K562 (cell line): ENCODE results near the gene MRPL16. TPM values are rescaled to one million over a fixed set of nuclear protein-coding genes. Genes with fewer than 3 reads are reported as not detected.

ENCODE experiments used
- ATAC-seq: fragments of 200-7000 bp; cut with Tn5 transposase; 3 replicates; pipeline ENCODE4 v1.9.1; 2020; ENCODE audit warnings: moderate library complexity
- BruUV-seq: library from RNA; stranded (reverse); fragments of 400-500 nt; replicated peaks from 2 replicates; lab custom pipeline; 2021; lab: Mats Ljungman, UMichigan
- CTCF ChIA-PET: fragments of 300-600 bp; formaldehyde crosslinking; extraction: SDS; loops from one replicate; lab custom pipeline; 2021; ENCODE audit warnings: low intra/inter-chr PET ratio; lab: Yijun Ruan, JAX
- POLR2A ChIA-PET: fragments of 300-600, 350-650 bp; sonication (Branson Sonifier 250); formaldehyde crosslinking; extraction: SDS; loops from one replicate; lab custom pipeline; 2021; ENCODE audit warnings: antibody characterized with exemption, inconsistent platforms; lab: Yijun Ruan, JAX
- DNase-seq, 4 experiments: peaks; one replicate each; pipeline versions ENCODE4 v3.0.0 to v3.0.0-alpha.2; 2011 to 2018; ENCODE audit warnings: low spot score in 3 of 4, mixed read lengths in 3 of 4; ENCODE audit errors: extremely low read depth in 1 of 4
- FAIRE-seq: peaks from 2 replicates; lab custom pipeline; 2011; peaks lifted over from hg19 to GRCh38; lab: Jason Lieb, UNC
- H2AFZ ChIP-seq: 2 replicates; pipeline ENCODE4 v1.6.0; 2011; ENCODE audit warnings: low read depth, low read length, control low read depth, inconsistent platforms
- H3K27ac ChIP-seq: fragments of 200-600 bp; 3 replicates; pipeline ENCODE4 v1.8.0; 2011; ENCODE audit warnings: low read depth, mild to moderate bottlenecking, control low read depth, inconsistent platforms, low read length, moderate library complexity, mixed read lengths; ENCODE audit errors: extremely low read depth
- H3K27me3 ChIP-seq, 2 experiments: fragments of 300-600 bp in 1 of 2; 2 replicates in 1 of 2; 3 replicates in 1 of 2; pipeline versions ENCODE4 v1.6.0 to v1.8.0; 2011; ENCODE audit warnings: inconsistent platforms in 2 of 2, low read length in 2 of 2, mild to moderate bottlenecking in 1 of 2, mixed read lengths in 1 of 2, moderate library complexity in 1 of 2; ENCODE audit not compliant: control insufficient read depth in 2 of 2, insufficient read depth in 2 of 2
- H3K36me3 ChIP-seq: fragments of 300-600 bp; 3 replicates; pipeline ENCODE4 v1.8.0; 2011; ENCODE audit warnings: mild to moderate bottlenecking, low read length, inconsistent platforms; ENCODE audit not compliant: control insufficient read depth, insufficient read depth
- H3K4me1 ChIP-seq, 2 experiments: fragments of 200-600 bp in 1 of 2; replicated peaks in 1 of 2; 2 replicates in 1 of 2; 3 replicates in 1 of 2; pipeline versions ENCODE4 v1.5.1 to v1.8.0; 2011; ENCODE audit warnings: inconsistent platforms in 2 of 2, low read length in 2 of 2, mild to moderate bottlenecking in 1 of 2, mixed read lengths in 1 of 2, moderate library complexity in 1 of 2; ENCODE audit not compliant: control insufficient read depth in 2 of 2, insufficient read depth in 2 of 2
- H3K4me2 ChIP-seq: 2 replicates; pipeline ENCODE4 v1.6.1; 2011; ENCODE audit warnings: low read length, control low read depth, inconsistent platforms, mixed read lengths; ENCODE audit not compliant: insufficient read depth
- H3K4me3 ChIP-seq: fragments of 200-600 bp; sonication (generic), shearing (Covaris generic); 2 replicates; pipeline ENCODE4 v1.5.1; 2016; ENCODE audit warnings: control low read depth, inconsistent platforms
- H3K79me2 ChIP-seq: fragments of 200-600 bp; 3 replicates; pipeline ENCODE4 v1.8.0; 2011; ENCODE audit warnings: low read length, inconsistent platforms; ENCODE audit not compliant: control insufficient read depth, insufficient read depth
- H3K9ac ChIP-seq, 2 experiments: 2 replicates each; pipeline versions ENCODE4 v1.6.0 to v1.6.1; 2011; ENCODE audit warnings: low read depth in 2 of 2, low read length in 2 of 2, control low read depth in 1 of 2, inconsistent platforms in 1 of 2, mild to moderate bottlenecking in 1 of 2, mixed read lengths in 1 of 2; ENCODE audit not compliant: insufficient read depth in 1 of 2
- H3K9me1 ChIP-seq: one replicate; pipeline ENCODE4 v1.6.0; 2011; ENCODE audit warnings: inconsistent platforms, mild to moderate bottlenecking, low read length, moderate library complexity; ENCODE audit not compliant: control insufficient read depth, insufficient read depth
- H3K9me3 ChIP-seq: replicated peaks from 2 replicates; pipeline ENCODE4 v1.5.1; 2011; ENCODE audit warnings: low read depth, low read length, inconsistent platforms; ENCODE audit not compliant: control insufficient read depth, insufficient read depth
- H4K20me1 ChIP-seq: replicated peaks from 2 replicates; pipeline ENCODE4 v1.6.1; 2011; ENCODE audit warnings: low read length, inconsistent platforms, mixed read lengths; ENCODE audit not compliant: control insufficient read depth, insufficient read depth
- CHD2 ChIP-seq: IDR thresholded peaks from 2 replicates; pipeline ENCODE4 v1.6.1; 2011; ENCODE audit warnings: low read depth, low read length
- HCFC1 ChIP-seq: IDR thresholded peaks from 2 replicates; pipeline ENCODE4 v1.6.1; 2012; ENCODE audit warnings: low read depth, low read length, improper control_type of control experiment
- KHSRP ChIP-seq: fragments of 450-650 bp; IDR thresholded peaks from 2 replicates; pipeline ENCODE4 v1.6.1; 2017
- MAFG ChIP-seq: fragments of 450-650 bp; conservative IDR thresholded peaks from 2 replicates; pipeline ENCODE4 v1.6.1; 2016; ENCODE audit warnings: missing genetic modification characterization, missing compliant biosample characterization
- NFE2L1 ChIP-seq: fragments of 450-650 bp; IDR thresholded peaks from 2 replicates; pipeline ENCODE4 v1.6.1; 2016; ENCODE audit warnings: missing genetic modification characterization, low read depth, mild to moderate bottlenecking, missing compliant biosample characterization, moderate library complexity, borderline replicate concordance
- POU5F1 ChIP-seq: fragments of 150-350 bp; IDR thresholded peaks from 2 replicates; pipeline ENCODE4 v1.6.1; 2014; ENCODE audit warnings: borderline replicate concordance, low read length, low read depth, mild to moderate bottlenecking; ENCODE audit not compliant: partially characterized antibody
- SNIP1 ChIP-seq: fragments of 450-650 bp; IDR thresholded peaks from 2 replicates; pipeline ENCODE4 v1.7.1; 2017; ENCODE audit warnings: low read depth, mild to moderate bottlenecking
- ZNF175 ChIP-seq: fragments of 200-800 bp; sonication (Bioruptor generic); IDR thresholded peaks from 2 replicates; pipeline ENCODE4 v1.6.1; 2016; ENCODE audit warnings: low read depth, mild to moderate bottlenecking, missing genetic modification characterization, missing compliant biosample characterization
- ZNF232 ChIP-seq: sonication (generic); formaldehyde crosslinking; IDR thresholded peaks from 2 replicates; pipeline ENCODE4 v1.8.0; 2022; ENCODE audit warnings: mild to moderate bottlenecking, missing genetic modification reagents
- ZNF24 ChIP-seq: fragments of 450-650 bp; IDR thresholded peaks from 2 replicates; pipeline ENCODE4 v1.6.1; 2016
- ZNF589 ChIP-seq: fragments of 200-800 bp; sonication (Bioruptor generic); IDR thresholded peaks from 2 replicates; pipeline ENCODE4 v1.6.1; 2016; ENCODE audit warnings: low read depth, missing genetic modification characterization, missing compliant biosample characterization
- ZNF780A ChIP-seq: fragments of 250-450 bp; sonication (Bioruptor Pico); IDR thresholded peaks from 2 replicates; pipeline ENCODE4 v1.5.0; 2021; ENCODE audit warnings: mild to moderate bottlenecking
- WGBS: fragments of 100-300 bp; shearing (Covaris generic); methylation state at CpG from one replicate; pipeline ENCODE4 v1.1.6; 2016; ENCODE audit warnings: low coverage, mixed read lengths; ENCODE audit not compliant: insufficient coverage; ENCODE audit errors: missing lambda C conversion rate; 5-methylcytosine and 5-hydroxymethylcytosine counted together
- in situ Hi-C: fragments of 300-500 bp; cut with MboI; formaldehyde crosslinking; loops from 4 replicates; pipeline ENCODE4 v1.15.0; 2018; ENCODE audit warnings: inconsistent platforms, mixed read lengths
- intact Hi-C: fragments of 100-400 bp; cut with micrococcal nuclease; formaldehyde crosslinking; loops from 2 replicates; pipeline ENCODE4 v1.14.2; 2022
- polyA plus RNA-seq, 8 experiments: library from polyadenylated mRNA; depleted of rRNA in 4 of 8; stranded (reverse) in 5 of 8; unstranded in 3 of 8; fragments of >200 nt; fragmentation: Nextera tagmentation in 2 of 8; fragmentation: Illumina TruSeq in 1 of 8; extraction: Ambion mirVana in 2 of 8; extraction: Trizol in 1 of 8; gene quantifications; 2 replicates each; pipeline versions ENCODE4 v1.2.1 to v1.2.3, GENCODE V29; 2011 to 2014; ENCODE audit warnings: inconsistent platforms in 1 of 8, missing spikeins in 1 of 8
- total RNA-seq, 7 experiments: library from RNA; depleted of rRNA in 6 of 7; stranded (reverse); fragments of >200 nt in 6 of 7; fragmentation: Illumina TruSeq in 2 of 7; extraction: Trizol in 2 of 7; gene quantifications; 2 replicates each; pipeline versions ENCODE4 v1.2.1 to v1.2.3, GENCODE V29; 2011 to 2021; ENCODE audit warnings: low replicate concordance in 1 of 7
- TF ChIP-seq, protein P1 (sequence below), 2 experiments: IDR thresholded peaks in 1 of 2; conservative IDR thresholded peaks in 1 of 2; 2 replicates each; pipeline ENCODE4 v1.6.1; 2016; ENCODE audit warnings: low read depth in 2 of 2, mild to moderate bottlenecking in 1 of 2, missing compliant biosample characterization in 1 of 2, missing genetic modification characterization in 1 of 2, moderate library complexity in 1 of 2
- TF ChIP-seq, protein P2 (sequence below): sonication (generic); formaldehyde crosslinking; IDR thresholded peaks from 2 replicates; pipeline ENCODE4 v1.8.0; 2022; ENCODE audit warnings: mild to moderate bottlenecking, missing genetic modification reagents, borderline replicate concordance
- TF ChIP-seq, protein P3 (sequence below): fragments of 250-450 bp; sonication (Bioruptor Pico); IDR thresholded peaks from 2 replicates; pipeline ENCODE4 v1.8.0; 2022; ENCODE audit warnings: moderate library complexity, mild to moderate bottlenecking, inconsistent platforms

The MRPL16 gene
- total and polyA plus RNA-seq, 9 of the 15 experiments (the other 6 are each of a cell fraction or from before 2014, with no cell fraction given), result 63.3 to 209 (median 157) TPM

DNA sequence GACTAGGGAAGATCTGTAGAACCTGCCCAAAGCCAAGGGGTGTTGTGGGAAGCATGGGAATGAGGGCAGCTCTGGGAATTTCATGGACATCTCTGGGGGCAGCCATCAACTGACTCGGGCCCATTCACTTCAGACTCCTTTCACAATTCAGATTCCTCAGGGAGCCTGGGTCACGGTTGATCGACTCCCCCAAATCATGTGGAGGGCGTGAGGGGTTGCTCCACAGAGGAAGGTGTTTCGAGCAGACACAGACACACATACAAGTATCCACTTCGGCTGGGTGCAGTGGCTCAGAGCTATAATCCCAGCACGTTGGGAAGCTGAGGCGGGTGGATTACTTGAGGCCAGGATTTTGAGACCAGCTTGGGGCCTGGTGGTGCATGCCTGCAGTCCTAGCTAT lies 39.7 kb downstream of the MRPL16 start (continued):
- TF ChIP-seq, protein P1, sequence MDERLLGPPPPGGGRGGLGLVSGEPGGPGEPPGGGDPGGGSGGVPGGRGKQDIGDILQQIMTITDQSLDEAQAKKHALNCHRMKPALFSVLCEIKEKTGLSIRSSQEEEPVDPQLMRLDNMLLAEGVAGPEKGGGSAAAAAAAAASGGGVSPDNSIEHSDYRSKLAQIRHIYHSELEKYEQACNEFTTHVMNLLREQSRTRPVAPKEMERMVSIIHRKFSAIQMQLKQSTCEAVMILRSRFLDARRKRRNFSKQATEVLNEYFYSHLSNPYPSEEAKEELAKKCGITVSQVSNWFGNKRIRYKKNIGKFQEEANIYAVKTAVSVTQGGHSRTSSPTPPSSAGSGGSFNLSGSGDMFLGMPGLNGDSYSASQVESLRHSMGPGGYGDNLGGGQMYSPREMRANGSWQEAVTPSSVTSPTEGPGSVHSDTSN (CRISPR knock-in tag; IDR thresholded peaks at IDR 0.05; ENCODE audit: low read depth), result no peak
- TF ChIP-seq, protein P1 (tag; conservative IDR thresholded peaks at IDR 0.05; ENCODE audit: low read depth), result no peak

DNA sequence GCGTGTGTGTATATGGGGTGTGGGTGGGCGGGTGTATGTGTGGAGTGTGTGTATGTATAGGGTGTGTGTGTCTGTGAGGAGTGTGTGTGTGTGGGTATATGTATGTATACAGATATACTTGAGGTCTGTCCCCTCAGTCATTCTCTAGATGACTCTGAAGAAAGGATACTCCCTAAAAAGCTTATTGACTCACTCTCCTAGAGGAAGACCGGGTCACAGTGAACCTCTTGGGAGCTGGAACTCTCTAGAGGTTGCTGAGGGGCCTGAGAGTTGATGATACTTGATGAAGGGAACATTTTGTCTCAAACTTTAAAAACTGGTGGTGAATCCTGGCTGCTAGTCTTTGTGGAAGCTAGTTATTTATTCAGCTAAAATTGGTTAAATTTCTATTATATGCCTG lies 40.3 kb downstream of the MRPL16 start:
- Histone ChIP-seq H3K9me1 (peaks cover 2% of the 10 kb centered on the region), H2AFZ (no peak overlapping the region), H3K27ac (no peak overlapping the region), H3K9ac (no peak overlapping the region), H4K20me1 (peaks cover 23% of the 10 kb centered on the region), H3K9me3 (no peaks in the 10 kb centered on the region), H3K36me3 (peaks cover 34% of the 10 kb centered on the region; the same call in 2 of the 3 replicates), H3K79me2 (peaks cover 59% of the 10 kb centered on the region), H3K27me3 (no peaks in the 10 kb centered on the region), H3K4me2 (no peak overlapping the region), H3K4me3 (no peak overlapping the region), H3K4me1 (peaks cover 24 to 48% of the 10 kb centered on the region in 2 experiments)
- in situ Hi-C loops (no loop called here), intact Hi-C loops (no loop called here)
- no peak for FAIRE-seq
- ATAC-seq, result no peak
- no peak for DNase-seq
- WGBS, result 58% methylated on average over 1 of the region's 3 CpGs
- ChIA-PET CTCF (no interaction called here), POLR2A (interaction anchor here (1.2 kb wide), 1 partner anchor 14 kb away, joined by 3 read pairs; no protein-coding TSS in a partner anchor)
- BruUV-seq, result no TSS peak
- TF ChIP-seq POU5F1, result no peak
- TF ChIP-seq SNIP1, result no peak
- TF ChIP-seq ZNF589 (CRISPR knock-in tag), result no peak
- TF ChIP-seq NFE2L1 (tag), result no peak
- TF ChIP-seq ZNF24, result no peak
- TF ChIP-seq KHSRP, result no peak
- no peak for TF ChIP-seq CHD2
- no peak for TF ChIP-seq ZNF780A
- TF ChIP-seq, protein P2, sequence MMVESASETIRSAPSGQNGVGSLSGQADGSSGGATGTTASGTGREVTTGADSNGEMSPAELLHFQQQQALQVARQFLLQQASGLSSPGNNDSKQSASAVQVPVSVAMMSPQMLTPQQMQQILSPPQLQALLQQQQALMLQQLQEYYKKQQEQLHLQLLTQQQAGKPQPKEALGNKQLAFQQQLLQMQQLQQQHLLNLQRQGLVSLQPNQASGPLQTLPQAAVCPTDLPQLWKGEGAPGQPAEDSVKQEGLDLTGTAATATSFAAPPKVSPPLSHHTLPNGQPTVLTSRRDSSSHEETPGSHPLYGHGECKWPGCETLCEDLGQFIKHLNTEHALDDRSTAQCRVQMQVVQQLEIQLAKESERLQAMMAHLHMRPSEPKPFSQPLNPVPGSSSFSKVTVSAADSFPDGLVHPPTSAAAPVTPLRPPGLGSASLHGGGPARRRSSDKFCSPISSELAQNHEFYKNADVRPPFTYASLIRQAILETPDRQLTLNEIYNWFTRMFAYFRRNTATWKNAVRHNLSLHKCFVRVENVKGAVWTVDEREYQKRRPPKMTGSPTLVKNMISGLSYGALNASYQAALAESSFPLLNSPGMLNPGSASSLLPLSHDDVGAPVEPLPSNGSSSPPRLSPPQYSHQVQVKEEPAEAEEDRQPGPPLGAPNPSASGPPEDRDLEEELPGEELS (CRISPR knock-in tag), result no peak
- no peak for TF ChIP-seq ZNF232 (CRISPR knock-in tag)
- TF ChIP-seq, protein P3, sequence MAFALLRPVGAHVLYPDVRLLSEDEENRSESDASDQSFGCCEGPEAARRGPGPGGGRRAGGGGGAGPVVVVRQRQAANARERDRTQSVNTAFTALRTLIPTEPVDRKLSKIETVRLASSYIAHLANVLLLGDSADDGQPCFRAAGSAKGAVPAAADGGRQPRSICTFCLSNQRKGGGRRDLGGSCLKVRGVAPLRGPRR (CRISPR knock-in tag), result no peak
- TF ChIP-seq HCFC1, result no peak
- no peak for TF ChIP-seq MAFG (tag)
- TF ChIP-seq ZNF175, result no peak
